ENCODE data around the gene DCLK1. TPM values are rescaled to one million over a fixed set of nuclear protein-coding genes. Genes with fewer than 3 reads are reported as not detected.

The DCLK1 gene
- total RNA-seq, 1 experiment from 2014 or later = not detected

DNA sequence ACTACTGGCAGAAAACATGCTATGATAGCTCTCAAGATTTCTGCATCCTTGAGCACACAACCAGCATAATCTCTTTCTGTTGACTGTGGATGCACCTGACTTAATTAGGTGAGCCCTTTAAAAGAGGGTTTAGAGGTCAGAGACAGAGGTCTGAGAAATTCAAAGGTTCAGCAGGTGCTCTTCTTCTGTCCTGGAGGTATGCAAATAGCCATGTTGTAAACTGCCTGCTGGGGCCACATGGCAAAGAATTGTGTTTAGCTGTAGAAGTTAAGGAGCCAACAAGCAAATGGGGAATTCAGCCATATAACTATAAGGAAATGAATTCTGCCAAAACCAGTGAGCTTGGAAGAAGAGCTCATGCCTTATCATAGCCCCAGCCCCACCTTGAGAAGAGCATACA, 11.6 kb upstream of the DCLK1 start:
- no peaks in the 10 kb centered on the region for H3K36me3 ChIP-seq (ENCODE audit: insufficient read depth, low read length)
- no peak overlapping the region for H3K4me2 ChIP-seq (ENCODE audit: low read depth, low read length, poor library complexity, severe bottlenecking)
- H3K9me3 ChIP-seq (ENCODE audit: low read length) = peaks cover 7% of the 10 kb centered on the region
- no peaks in the 10 kb centered on the region for H3K4me1 ChIP-seq (ENCODE audit: low read length)
- H3K27me3 ChIP-seq (ENCODE audit: low read length) = no peaks in the 10 kb centered on the region
- H4K20me1 ChIP-seq (ENCODE audit: insufficient read depth, low read depth, low read length) = no peaks in the 10 kb centered on the region
- no peak overlapping the region for H3K4me3 ChIP-seq (ENCODE audit: low read length)
- no peak overlapping the region for H3K27ac ChIP-seq (ENCODE audit: low read length)
- no peak overlapping the region for H3K9ac ChIP-seq (ENCODE audit: low read length)
- no peak overlapping the region for H2AFZ ChIP-seq (ENCODE audit: low read length)
- DNase-seq = no peak
- H3K9me2 ChIP-seq (replicated peaks; ENCODE audit: insufficient read depth, low read length) = no peaks in the 10 kb centered on the region; the same call in 1 of the 2 replicates
- H3K79me2 ChIP-seq (ENCODE audit: low read length) = no peaks in the 10 kb centered on the region

DNA sequence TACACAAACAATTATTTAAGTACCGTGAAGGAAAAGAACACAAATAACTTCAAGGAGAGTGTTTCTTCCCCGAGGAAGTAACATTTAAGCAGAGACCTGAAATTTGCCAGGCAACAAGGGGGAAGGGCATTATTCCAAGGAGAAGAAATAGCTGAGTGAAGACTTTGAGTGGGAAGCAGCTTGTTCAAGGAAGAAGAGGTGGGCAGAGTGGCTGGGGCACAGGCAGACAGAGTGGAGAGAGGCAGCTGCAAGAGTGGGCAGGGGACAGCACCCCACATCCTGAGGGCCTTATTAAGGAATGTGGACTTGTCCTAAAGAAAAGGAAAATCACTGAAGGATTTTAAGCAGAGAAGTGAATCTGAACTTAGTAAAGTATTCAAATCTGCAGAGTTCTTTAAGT, 4.7 kb upstream of the DCLK1 start:
- Histone ChIP-seq H2AFZ (ENCODE audit: low read length) (no peak overlapping the region), H3K27ac (ENCODE audit: low read length) (no peak overlapping the region), H3K4me1 (ENCODE audit: low read length) (no peaks in the 10 kb centered on the region), H3K9ac (ENCODE audit: low read length) (no peak overlapping the region), H4K20me1 (ENCODE audit: insufficient read depth, low read depth, low read length) (no peaks in the 10 kb centered on the region), H3K27me3 (ENCODE audit: low read length) (no peaks in the 10 kb centered on the region), H3K9me2 (replicated peaks; ENCODE audit: insufficient read depth, low read length) (0 out of 2 replicates have a peak, but pooled peaks cover 3% of the 10 kb centered on the region), H3K4me2 (ENCODE audit: low read depth, low read length, poor library complexity, severe bottlenecking) (no peak overlapping the region), H3K9me3 (ENCODE audit: low read length) (peaks cover 5% of the 10 kb centered on the region; the same call in 1 of the 2 replicates), H3K4me3 (ENCODE audit: low read length) (no peak overlapping the region), H3K36me3 (ENCODE audit: insufficient read depth, low read length) (no peaks in the 10 kb centered on the region), H3K79me2 (ENCODE audit: low read length) (no peaks in the 10 kb centered on the region)
- no peak for DNase-seq

DNA sequence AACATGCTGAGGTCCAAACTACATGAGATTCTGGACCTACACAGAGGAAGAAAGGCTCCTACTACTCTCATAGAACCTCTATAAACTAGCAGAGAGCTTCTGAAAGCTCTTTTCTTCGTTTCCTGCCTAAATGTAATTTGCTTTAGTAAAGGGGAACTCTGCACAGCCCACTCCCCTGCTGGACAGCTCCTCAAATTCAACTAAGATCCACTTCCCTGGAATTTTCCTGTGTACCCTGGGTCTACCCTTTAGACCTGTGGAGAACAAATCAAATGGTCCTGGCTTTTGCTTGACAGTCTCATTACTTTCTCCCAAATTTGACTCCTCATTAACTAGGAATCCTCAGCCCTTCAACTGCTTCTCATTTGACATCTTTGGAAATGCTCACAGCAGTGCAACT, 3.5 kb upstream of the DCLK1 start:
- Histone ChIP-seq H3K27ac (ENCODE audit: low read length) (no peak overlapping the region), H3K79me2 (ENCODE audit: low read length) (no peaks in the 10 kb centered on the region), H3K9me2 (replicated peaks; ENCODE audit: insufficient read depth, low read length) (0 out of 2 replicates have a peak, but pooled peaks cover 3% of the 10 kb centered on the region), H3K27me3 (ENCODE audit: low read length) (no peaks in the 10 kb centered on the region), H4K20me1 (ENCODE audit: insufficient read depth, low read depth, low read length) (no peaks in the 10 kb centered on the region), H3K4me3 (ENCODE audit: low read length) (no peak overlapping the region), H3K9me3 (ENCODE audit: low read length) (peaks cover 5% of the 10 kb centered on the region), H3K4me2 (ENCODE audit: low read depth, low read length, poor library complexity, severe bottlenecking) (no peak overlapping the region), H3K9ac (ENCODE audit: low read length) (no peak overlapping the region), H3K36me3 (ENCODE audit: insufficient read depth, low read length) (no peaks in the 10 kb centered on the region), H3K4me1 (ENCODE audit: low read length) (no peaks in the 10 kb centered on the region), H2AFZ (ENCODE audit: low read length) (no peak overlapping the region)
- no peak for DNase-seq

DNA sequence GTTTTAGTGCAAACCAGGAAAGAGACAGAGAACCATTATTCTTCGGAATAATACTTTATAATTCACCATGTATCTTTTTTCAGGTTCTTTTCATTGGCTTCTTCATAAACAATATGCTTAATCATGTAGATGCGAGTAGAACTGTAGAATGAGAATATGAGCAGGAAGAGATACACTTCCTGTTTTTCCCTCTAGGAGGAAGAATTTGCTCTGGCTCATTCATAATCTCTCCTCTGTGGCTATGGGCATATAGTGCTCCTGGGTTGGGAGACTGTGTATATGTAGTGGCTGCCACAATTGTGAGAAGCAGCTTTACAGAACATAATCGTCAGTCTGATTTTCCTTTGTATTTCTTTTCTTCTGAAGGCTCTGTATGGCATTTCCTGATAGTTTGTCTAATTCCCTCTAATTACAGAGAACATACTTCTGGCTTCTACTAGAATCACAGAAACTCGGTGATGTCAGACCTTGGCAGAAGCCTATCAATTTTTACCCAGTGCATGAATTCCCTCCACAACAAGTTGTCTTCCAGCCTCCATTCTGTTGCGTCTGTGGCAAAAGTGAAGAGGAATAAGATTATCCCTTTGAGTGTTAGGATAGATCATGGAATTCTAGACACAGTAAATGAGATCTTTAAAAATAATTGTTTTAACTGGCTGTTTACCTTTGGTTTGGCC, 2.9 kb upstream of the DCLK1 start:
- Histone ChIP-seq H3K4me2 (ENCODE audit: low read depth, low read length, poor library complexity, severe bottlenecking) (no peak overlapping the region), H3K9me3 (ENCODE audit: low read length) (peaks cover 5% of the 10 kb centered on the region), H3K9ac (ENCODE audit: low read length) (no peak overlapping the region), H4K20me1 (ENCODE audit: insufficient read depth, low read depth, low read length) (no peaks in the 10 kb centered on the region), H3K4me1 (ENCODE audit: low read length) (no peaks in the 10 kb centered on the region), H3K9me2 (replicated peaks; ENCODE audit: insufficient read depth, low read length) (0 out of 2 replicates have a peak, but pooled peaks cover 3% of the 10 kb centered on the region), H3K27ac (ENCODE audit: low read length) (no peak overlapping the region), H3K4me3 (ENCODE audit: low read length) (no peak overlapping the region), H2AFZ (ENCODE audit: low read length) (no peak overlapping the region), H3K27me3 (ENCODE audit: low read length) (no peaks in the 10 kb centered on the region), H3K79me2 (ENCODE audit: low read length) (no peaks in the 10 kb centered on the region), H3K36me3 (ENCODE audit: insufficient read depth, low read length) (no peaks in the 10 kb centered on the region)
- DNase-seq = no peak

DNA sequence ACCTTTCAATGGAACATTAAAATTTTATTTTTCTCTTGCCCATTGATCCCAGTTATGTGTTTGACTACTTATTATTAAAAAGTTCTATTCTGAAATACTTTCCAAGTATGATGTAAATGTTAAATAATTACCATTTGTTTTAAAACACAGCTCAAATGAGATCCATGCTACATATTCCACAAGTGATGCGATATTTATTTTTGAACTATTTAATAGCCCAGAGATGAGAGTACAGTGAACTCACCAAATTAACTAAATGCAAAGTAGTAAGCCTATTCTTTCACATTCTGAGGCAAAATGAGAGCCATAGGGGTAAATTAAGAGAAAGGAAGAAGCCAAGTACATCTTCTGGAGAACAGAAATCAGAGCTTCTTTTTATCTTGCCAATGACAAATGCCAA, 1.2 kb upstream of the DCLK1 start:
- no peaks in the 10 kb centered on the region for H3K36me3 ChIP-seq (ENCODE audit: insufficient read depth, low read length)
- no peak for DNase-seq
- no peaks in the 10 kb centered on the region for H4K20me1 ChIP-seq (ENCODE audit: insufficient read depth, low read depth, low read length)
- no peak overlapping the region for H3K27ac ChIP-seq (ENCODE audit: low read length)
- no peak overlapping the region for H3K4me2 ChIP-seq (ENCODE audit: low read depth, low read length, poor library complexity, severe bottlenecking)
- H3K9me2 ChIP-seq (replicated peaks; ENCODE audit: insufficient read depth, low read length) = 0 out of 2 replicates have a peak, but pooled peaks cover 3% of the 10 kb centered on the region
- H2AFZ ChIP-seq (ENCODE audit: low read length) = no peak overlapping the region
- H3K4me1 ChIP-seq (ENCODE audit: low read length) = no peaks in the 10 kb centered on the region
- H3K79me2 ChIP-seq (ENCODE audit: low read length) = no peaks in the 10 kb centered on the region
- H3K9me3 ChIP-seq (ENCODE audit: low read length) = no peaks in the 10 kb centered on the region; the same call in none of the 2 replicates
- H3K9ac ChIP-seq (ENCODE audit: low read length) = no peak overlapping the region
- H3K4me3 ChIP-seq (ENCODE audit: low read length) = no peak overlapping the region
- H3K27me3 ChIP-seq (ENCODE audit: low read length) = no peaks in the 10 kb centered on the region

GRCh38 chr13:36131931-36132297, 732 bp upstream of the DCLK1 start:
- H4K20me1 ChIP-seq (ENCODE audit: insufficient read depth, low read depth, low read length) = no peaks in the 10 kb centered on the region
- no peak overlapping the region for H2AFZ ChIP-seq (ENCODE audit: low read length)
- H3K4me2 ChIP-seq (ENCODE audit: low read depth, low read length, poor library complexity, severe bottlenecking) = no peak overlapping the region
- H3K36me3 ChIP-seq (ENCODE audit: insufficient read depth, low read length) = no peaks in the 10 kb centered on the region
- DNase-seq = no peak
- H3K27me3 ChIP-seq (ENCODE audit: low read length) = no peaks in the 10 kb centered on the region
- H3K4me3 ChIP-seq (ENCODE audit: low read length) = no peak overlapping the region
- H3K9ac ChIP-seq (ENCODE audit: low read length) = no peak overlapping the region
- no peaks in the 10 kb centered on the region for H3K79me2 ChIP-seq (ENCODE audit: low read length)
- 0 out of 2 replicates have a peak, but pooled peaks cover 3% of the 10 kb centered on the region for H3K9me2 ChIP-seq (replicated peaks; ENCODE audit: insufficient read depth, low read length)
- H3K27ac ChIP-seq (ENCODE audit: low read length) = no peak overlapping the region
- H3K4me1 ChIP-seq (ENCODE audit: low read length) = no peaks in the 10 kb centered on the region
- no peaks in the 10 kb centered on the region; the same call in none of the 2 replicates for H3K9me3 ChIP-seq (ENCODE audit: low read length)

- Histone ChIP-seq H3K4me1 (ENCODE audit: low read length) (no peaks in the 10 kb centered on the region), H3K27me3 (ENCODE audit: low read length) (no peaks in the 10 kb centered on the region), H3K27ac (ENCODE audit: low read length) (no peak overlapping the region), H4K20me1 (ENCODE audit: insufficient read depth, low read depth, low read length) (no peaks in the 10 kb centered on the region), H3K4me2 (ENCODE audit: low read depth, low read length, poor library complexity, severe bottlenecking) (no peak overlapping the region), H3K9ac (ENCODE audit: low read length) (no peak overlapping the region), H3K4me3 (ENCODE audit: low read length) (no peak overlapping the region), H3K9me3 (ENCODE audit: low read length) (no peaks in the 10 kb centered on the region; the same call in 1 of the 2 replicates), H3K9me2 (replicated peaks; ENCODE audit: insufficient read depth, low read length) (no peaks in the 10 kb centered on the region), H3K36me3 (ENCODE audit: insufficient read depth, low read length) (no peaks in the 10 kb centered on the region), H3K79me2 (ENCODE audit: low read length) (no peaks in the 10 kb centered on the region), H2AFZ (ENCODE audit: low read length) (no peak overlapping the region)
- DNase-seq = no peak
Observed at GRCh38 chr13:36130552-36131221, 495 bp downstream of the DCLK1 start.

DNA sequence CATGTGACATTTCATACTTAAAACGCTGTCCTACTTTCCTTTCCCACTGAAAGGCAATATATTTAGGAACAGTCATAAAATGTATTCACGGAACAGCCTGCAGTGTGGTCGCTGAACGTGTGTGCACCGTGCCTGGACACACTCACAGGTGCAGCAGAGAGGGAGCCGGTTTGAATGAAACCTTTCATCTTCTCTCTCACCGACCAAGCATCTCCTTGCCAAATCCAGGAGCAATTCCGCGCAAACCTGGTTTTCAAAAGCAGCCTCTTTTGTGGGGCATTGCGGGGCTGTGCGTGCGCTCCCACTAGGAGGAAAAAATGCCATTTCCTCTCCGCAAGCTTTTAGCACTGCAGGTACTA, 1.0 kb downstream of the DCLK1 start:
- H3K4me1 ChIP-seq (ENCODE audit: low read length) = no peaks in the 10 kb centered on the region
- H3K4me3 ChIP-seq (ENCODE audit: low read length) = no peak overlapping the region
- H3K79me2 ChIP-seq (ENCODE audit: low read length) = no peaks in the 10 kb centered on the region
- DNase-seq = no peak
- H3K9me3 ChIP-seq (ENCODE audit: low read length) = no peaks in the 10 kb centered on the region; the same call in 1 of the 2 replicates
- no peaks in the 10 kb centered on the region for H3K27me3 ChIP-seq (ENCODE audit: low read length)
- H3K9ac ChIP-seq (ENCODE audit: low read length) = no peak overlapping the region
- no peaks in the 10 kb centered on the region for H3K36me3 ChIP-seq (ENCODE audit: insufficient read depth, low read length)
- H3K27ac ChIP-seq (ENCODE audit: low read length) = no peak overlapping the region
- no peak overlapping the region for H3K4me2 ChIP-seq (ENCODE audit: low read depth, low read length, poor library complexity, severe bottlenecking)
- no peak overlapping the region for H2AFZ ChIP-seq (ENCODE audit: low read length)
- no peaks in the 10 kb centered on the region for H3K9me2 ChIP-seq (replicated peaks; ENCODE audit: insufficient read depth, low read length)
- no peaks in the 10 kb centered on the region for H4K20me1 ChIP-seq (ENCODE audit: insufficient read depth, low read depth, low read length)

Measured in Karpas-422 (cell line).